OCI-LY1 (cell line): ENCODE results near the gene ID1.
"Not testable (repeated sequence)": the region's sequence is repeated elsewhere in the genome, so short reads cannot be mapped to it uniquely, and the experiment has no call there.

Experiments
- H2AFZ ChIP-seq: fragments of 200-600 bp; sonication (generic), shearing (Covaris generic); 2 replicates; pipeline ENCODE4 v1.6.0; 2014; ENCODE audit warnings: antibody characterized with exemption, mild to moderate bottlenecking, low read length
- H3F3A ChIP-seq: fragments of 200-600 bp; sonication (generic), shearing (Covaris generic); 2 replicates; pipeline ENCODE4 v1.6.0; 2014; ENCODE audit warnings: mild to moderate bottlenecking, antibody characterized with exemption, low read length, moderate library complexity; ENCODE audit not compliant: insufficient read depth
- H3K27ac ChIP-seq: fragments of 200-600 bp; sonication (generic); 2 replicates; pipeline ENCODE4 v1.5.1; 2014; ENCODE audit warnings: low read length, mixed run types, mild to moderate bottlenecking, low read depth; ENCODE audit not compliant: poor library complexity, severe bottlenecking
- H3K27me3 ChIP-seq: fragments of 200-600 bp; sonication (generic); 2 replicates; pipeline ENCODE4 v1.6.0; 2014; ENCODE audit warnings: antibody characterized with exemption, mild to moderate bottlenecking, low read length, moderate library complexity; ENCODE audit not compliant: insufficient read depth
- H3K36me3 ChIP-seq: fragments of 200-600 bp; sonication (generic); 2 replicates; pipeline ENCODE4 v1.6.1; 2014; ENCODE audit warnings: mild to moderate bottlenecking, antibody characterized with exemption, low read length, moderate library complexity, mixed read lengths; ENCODE audit not compliant: insufficient read depth
- H3K4me1 ChIP-seq: fragments of 200-600 bp; sonication (generic); 2 replicates; pipeline ENCODE4 v1.5.1; 2014; ENCODE audit warnings: mild to moderate bottlenecking, low read length, moderate library complexity; ENCODE audit not compliant: insufficient read depth, severe bottlenecking
- H3K4me2 ChIP-seq: fragments of 200-600 bp; sonication (generic), shearing (Covaris generic); 2 replicates; pipeline ENCODE4 v1.6.1; 2014; ENCODE audit warnings: low read length
- H3K4me3 ChIP-seq: fragments of 200-600 bp; sonication (generic); 2 replicates; pipeline ENCODE4 v1.5.1; 2014; ENCODE audit warnings: low read length, low read depth, mild to moderate bottlenecking, mixed read lengths; ENCODE audit not compliant: poor library complexity, severe bottlenecking
- H3K79me2 ChIP-seq: fragments of 200-600 bp; shearing (Covaris generic); 2 replicates; pipeline ENCODE4 v1.6.1; 2016; ENCODE audit warnings: mixed run types, low read length, mixed read lengths; ENCODE audit not compliant: insufficient read depth
- H3K9ac ChIP-seq: fragments of 200-600 bp; sonication (generic), shearing (Covaris generic); 2 replicates; pipeline ENCODE4 v1.6.1; 2014; ENCODE audit warnings: mild to moderate bottlenecking, low read length, mixed read lengths
- H3K9me2 ChIP-seq: fragments of 200-600 bp; sonication (generic), shearing (Covaris generic); 2 replicates; pipeline ENCODE4 v1.6.1; 2014; ENCODE audit warnings: low read depth, mild to moderate bottlenecking, low read length, mixed read lengths
- H3K9me3 ChIP-seq: fragments of 200-600 bp; shearing (Covaris generic); 2 replicates; pipeline ENCODE4 v1.6.1; 2014; ENCODE audit warnings: low read length, mixed read lengths
- H4K20me1 ChIP-seq: fragments of 200-600 bp; sonication (generic), shearing (Covaris generic); 2 replicates; pipeline ENCODE4 v1.6.0; 2016; ENCODE audit warnings: mild to moderate bottlenecking, low read length; ENCODE audit not compliant: insufficient read depth
- EZH2 ChIP-seq: fragments of 200-600 bp; sonication (generic), shearing (Covaris generic); IDR thresholded peaks from 2 replicates; pipeline ENCODE4 v1.8.0; 2017; ENCODE audit warnings: borderline replicate concordance, mixed run types, mild to moderate bottlenecking, antibody characterized with exemption, low read length, moderate library complexity, mixed read lengths
- TF ChIP-seq, protein P1 (sequence below): fragments of 200-600 bp; sonication (generic), shearing (Covaris generic); IDR thresholded peaks from 2 replicates; pipeline ENCODE4 v1.5.1; 2017; ENCODE audit warnings: mild to moderate bottlenecking, antibody characterized with exemption, low read length, moderate library complexity, mixed read lengths

The ID1 gene

DNA sequence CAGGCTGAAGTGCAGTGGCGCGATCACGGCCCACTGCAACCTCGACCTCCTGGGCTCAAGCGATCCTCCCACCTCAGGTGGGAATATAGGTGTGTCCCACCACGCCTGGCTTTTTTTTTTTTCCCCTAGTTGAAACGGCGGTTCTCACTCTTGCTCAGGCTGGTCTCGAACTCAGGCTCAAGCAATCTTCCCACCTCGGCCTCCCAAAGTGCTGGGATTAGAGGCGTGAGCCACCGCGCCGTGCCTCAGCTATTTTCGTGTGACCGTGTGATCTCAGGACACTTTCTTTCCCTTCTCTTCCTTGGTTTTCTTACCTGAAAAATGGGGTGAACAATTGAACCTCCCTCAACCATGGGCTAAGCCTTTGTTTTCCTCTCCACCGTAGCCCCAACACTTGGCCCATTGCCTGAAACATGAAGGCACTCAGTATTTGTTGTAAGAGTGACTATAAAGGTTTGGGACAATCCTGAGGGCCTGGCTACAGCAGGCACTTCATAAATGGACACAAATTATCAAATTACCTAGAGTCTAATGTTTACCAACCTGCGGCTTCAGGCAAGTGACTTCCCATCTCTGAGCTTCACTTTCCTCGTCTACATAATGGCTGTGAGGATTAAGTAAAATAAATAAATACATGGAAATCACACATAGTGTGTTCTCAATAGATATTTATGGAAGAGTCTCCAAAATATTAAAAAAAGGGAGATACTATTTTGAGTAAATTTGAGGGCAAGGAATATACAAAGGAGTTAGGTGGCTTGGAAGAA, 31.4 kb upstream of the ID1 start:
- Histone ChIP-seq H3K79me2 (no peaks in the 10 kb centered on the region), H3K4me3 (peak overlapping the region; percentile 66), H3K4me1 (peaks cover 19% of the 10 kb centered on the region), H3K9me3 (no peaks in the 10 kb centered on the region), H3K9me2 (no peaks in the 10 kb centered on the region), H3K27me3 (no peaks in the 10 kb centered on the region), H3K36me3 (peaks cover 8% of the 10 kb centered on the region), H3K27ac (no peak overlapping the region), H4K20me1 (no peaks in the 10 kb centered on the region), H3F3A (no peaks in the 10 kb centered on the region), H2AFZ (peak overlapping the region; percentile 32; the same call in 1 of the 2 replicates), H3K9ac (peak overlapping the region; percentile 73), H3K4me2 (peak overlapping the region; percentile 86)
- TF ChIP-seq, protein P1, sequence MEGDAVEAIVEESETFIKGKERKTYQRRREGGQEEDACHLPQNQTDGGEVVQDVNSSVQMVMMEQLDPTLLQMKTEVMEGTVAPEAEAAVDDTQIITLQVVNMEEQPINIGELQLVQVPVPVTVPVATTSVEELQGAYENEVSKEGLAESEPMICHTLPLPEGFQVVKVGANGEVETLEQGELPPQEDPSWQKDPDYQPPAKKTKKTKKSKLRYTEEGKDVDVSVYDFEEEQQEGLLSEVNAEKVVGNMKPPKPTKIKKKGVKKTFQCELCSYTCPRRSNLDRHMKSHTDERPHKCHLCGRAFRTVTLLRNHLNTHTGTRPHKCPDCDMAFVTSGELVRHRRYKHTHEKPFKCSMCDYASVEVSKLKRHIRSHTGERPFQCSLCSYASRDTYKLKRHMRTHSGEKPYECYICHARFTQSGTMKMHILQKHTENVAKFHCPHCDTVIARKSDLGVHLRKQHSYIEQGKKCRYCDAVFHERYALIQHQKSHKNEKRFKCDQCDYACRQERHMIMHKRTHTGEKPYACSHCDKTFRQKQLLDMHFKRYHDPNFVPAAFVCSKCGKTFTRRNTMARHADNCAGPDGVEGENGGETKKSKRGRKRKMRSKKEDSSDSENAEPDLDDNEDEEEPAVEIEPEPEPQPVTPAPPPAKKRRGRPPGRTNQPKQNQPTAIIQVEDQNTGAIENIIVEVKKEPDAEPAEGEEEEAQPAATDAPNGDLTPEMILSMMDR: no peak
- TF ChIP-seq EZH2: no peak

DNA sequence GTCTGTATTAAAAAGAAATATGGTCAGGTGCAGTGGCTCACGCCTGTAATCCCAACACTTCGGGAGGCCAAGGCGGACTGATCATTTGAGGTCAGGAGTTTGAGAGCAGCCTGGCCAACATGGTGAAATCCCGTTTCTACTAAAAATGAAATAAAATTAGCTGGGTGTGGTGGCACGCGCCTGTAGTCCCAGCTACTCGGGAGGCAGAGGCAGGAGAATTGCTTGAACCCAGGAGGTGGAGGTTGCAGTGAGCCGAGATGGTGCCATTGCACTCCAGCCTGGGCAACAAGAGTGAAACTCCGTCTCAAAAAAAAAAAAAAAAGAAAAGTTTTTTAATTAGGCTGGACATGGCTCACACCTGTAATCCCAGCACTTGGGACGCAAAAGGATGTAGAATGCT, 30.1 kb upstream of the ID1 start:
- H3K9ac ChIP-seq, H4K20me1 ChIP-seq, H3K27me3 ChIP-seq, H3K4me2 ChIP-seq, H3F3A ChIP-seq, H3K36me3 ChIP-seq, H3K79me2 ChIP-seq, H3K27ac ChIP-seq, H3K9me3 ChIP-seq, H3K4me3 ChIP-seq, H2AFZ ChIP-seq, H3K9me2 ChIP-seq: not testable (repeated sequence)
- peaks cover 19% of the 10 kb centered on the region for H3K4me1 ChIP-seq

DNA sequence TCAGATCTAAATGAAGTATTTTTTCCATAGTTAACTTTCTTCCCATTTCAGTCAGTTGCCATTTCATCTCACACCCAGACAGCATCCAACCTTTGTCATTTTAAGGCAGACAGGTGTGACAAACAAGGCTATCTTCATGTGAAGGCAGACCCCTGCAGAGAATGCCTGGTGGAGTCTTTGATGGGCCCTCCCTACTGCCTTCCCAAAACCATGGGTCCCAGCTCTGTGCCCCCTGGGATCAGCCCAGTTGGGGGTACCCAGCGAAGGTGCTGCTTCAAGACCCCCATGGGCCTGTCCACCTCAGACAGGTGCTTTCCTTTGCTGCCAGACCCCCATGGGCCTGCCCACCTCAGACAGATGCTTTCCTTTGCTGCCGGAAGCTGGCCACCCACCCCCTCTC, 28.3 kb upstream of the ID1 start:
- Histone ChIP-seq H3K4me3 (no peak overlapping the region), H3K36me3 (no peaks in the 10 kb centered on the region; the same call in 1 of the 2 replicates), H3K4me1 (peaks cover 19% of the 10 kb centered on the region), H3K4me2 (no peak overlapping the region), H4K20me1 (no peaks in the 10 kb centered on the region), H3K9me2 (no peaks in the 10 kb centered on the region), H3K79me2 (no peaks in the 10 kb centered on the region), H3F3A (no peaks in the 10 kb centered on the region), H3K27me3 (peaks cover 3% of the 10 kb centered on the region; the same call in 1 of the 2 replicates), H3K9me3 (no peaks in the 10 kb centered on the region), H3K9ac (no peak overlapping the region), H3K27ac (no peak overlapping the region), H2AFZ (no peak overlapping the region)
- TF ChIP-seq EZH2: no peak

DNA sequence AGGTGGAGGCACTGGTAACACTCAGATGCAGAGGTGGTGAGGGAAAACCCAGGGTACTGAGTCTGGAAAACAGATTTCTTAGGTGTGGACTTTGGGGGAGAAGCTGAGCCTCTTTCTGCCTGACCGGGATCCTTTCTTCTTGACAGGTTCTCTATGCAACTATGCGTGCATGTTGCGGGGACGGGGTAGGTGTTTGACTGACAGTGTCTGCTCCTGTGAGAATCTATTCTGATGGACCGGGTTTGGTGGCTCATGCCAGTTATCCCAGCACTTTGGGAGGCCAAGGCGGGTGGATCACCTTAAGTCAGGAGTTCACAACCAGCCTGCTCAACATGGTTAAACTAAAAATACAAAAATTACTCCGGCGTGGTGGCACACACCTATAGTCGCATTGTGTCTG, 27.9 kb upstream of the ID1 start:
- peaks cover 3% of the 10 kb centered on the region; the same call in 1 of the 2 replicates for H3K27me3 ChIP-seq
- H3F3A ChIP-seq: no peaks in the 10 kb centered on the region
- TF ChIP-seq, protein P1: no peak
- TF ChIP-seq EZH2: no peak
- H3K9me2 ChIP-seq: no peaks in the 10 kb centered on the region
- no peak overlapping the region for H2AFZ ChIP-seq
- no peaks in the 10 kb centered on the region for H4K20me1 ChIP-seq
- H3K4me1 ChIP-seq: peaks cover 16% of the 10 kb centered on the region
- H3K9me3 ChIP-seq: no peaks in the 10 kb centered on the region
- H3K36me3 ChIP-seq: no peaks in the 10 kb centered on the region; the same call in 1 of the 2 replicates
- H3K9ac ChIP-seq: no peak overlapping the region
- H3K4me2 ChIP-seq: no peak overlapping the region
- H3K27ac ChIP-seq: no peak overlapping the region
- no peak overlapping the region for H3K4me3 ChIP-seq
- no peaks in the 10 kb centered on the region for H3K79me2 ChIP-seq
